ENCODE measurements around the gene PDIA4. TPM values are rescaled to one million over a fixed set of nuclear protein-coding genes. Genes with fewer than 3 reads are reported as not detected.

PDIA4 gene
- total RNA-seq, 1 donor from 2014 or later = 152 TPM

GRCh38 chr7:148953676-148954075 lies 74.6 kb downstream of the PDIA4 start:
- no peak for DNase-seq (ENCODE audit: extremely low spot score, unreplicated experiment)
- no peaks in the 10 kb centered on the region for H3K9me3 Mint-ChIP-seq (ENCODE audit: unreplicated experiment)
- H3K4me3 Mint-ChIP-seq (ENCODE audit: unreplicated experiment) = no peak overlapping the region
- no peaks in the 10 kb centered on the region for H3K4me1 Mint-ChIP-seq (ENCODE audit: unreplicated experiment)
- no peak for TF ChIP-seq CTCF (IDR thresholded peaks at IDR 0.05)
- no peak overlapping the region for H3K27ac Mint-ChIP-seq (ENCODE audit: unreplicated experiment)
- H3K27me3 Mint-ChIP-seq (ENCODE audit: unreplicated experiment) = no peaks in the 10 kb centered on the region
- H3K36me3 Mint-ChIP-seq (ENCODE audit: unreplicated experiment) = no peaks in the 10 kb centered on the region

Other genes with a start within 250 kb of the PDIA4 start
- gene EZH2, start 144.2 kb downstream of the PDIA4 start, total RNA-seq = 13.0 and 14.9 TPM in 2 replicates
- 10.2 and 10.7 TPM in 2 replicates for gene ZNF786, start 62.2 kb upstream of the PDIA4 start, total RNA-seq
- gene ZNF425, start 97.8 kb upstream of the PDIA4 start, total RNA-seq = 5.9 and 6.2 TPM in 2 replicates
- 17.7 and 19.4 TPM in 2 replicates for gene ZNF398, start 118.9 kb upstream of the PDIA4 start, total RNA-seq
- 29.8 and 31.3 TPM in 2 replicates for gene ZNF282, start 167.0 kb upstream of the PDIA4 start, total RNA-seq
- gene ZNF212, start 211.1 kb upstream of the PDIA4 start, total RNA-seq = 11.9 and 13.0 TPM in 2 replicates
- gene ZNF783, start 233.7 kb upstream of the PDIA4 start, total RNA-seq = 25.4 and 26.0 TPM in 2 replicates

Measured in osteocyte (in vitro differentiated cells).